ENCODE data around the gene STPG1.
"Not testable (repeated sequence)": the region's sequence is repeated elsewhere in the genome, so short reads cannot be mapped to it uniquely, and the experiment has no call there.

STPG1 gene, protein sequence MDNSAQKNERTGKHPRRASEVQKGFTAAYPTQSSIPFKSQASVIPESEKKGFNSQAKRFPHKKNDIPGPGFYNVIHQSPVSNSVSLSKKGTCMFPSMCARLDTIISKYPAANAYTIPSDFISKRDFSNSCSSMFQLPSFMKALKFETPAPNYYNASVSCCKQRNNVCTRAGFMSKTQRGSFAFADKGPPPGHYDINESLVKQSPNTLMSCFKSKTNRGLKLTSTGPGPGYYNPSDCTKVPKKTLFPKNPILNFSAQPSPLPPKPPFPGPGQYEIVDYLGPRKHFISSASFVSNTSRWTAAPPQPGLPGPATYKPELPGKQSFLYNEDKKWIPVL

DNA sequence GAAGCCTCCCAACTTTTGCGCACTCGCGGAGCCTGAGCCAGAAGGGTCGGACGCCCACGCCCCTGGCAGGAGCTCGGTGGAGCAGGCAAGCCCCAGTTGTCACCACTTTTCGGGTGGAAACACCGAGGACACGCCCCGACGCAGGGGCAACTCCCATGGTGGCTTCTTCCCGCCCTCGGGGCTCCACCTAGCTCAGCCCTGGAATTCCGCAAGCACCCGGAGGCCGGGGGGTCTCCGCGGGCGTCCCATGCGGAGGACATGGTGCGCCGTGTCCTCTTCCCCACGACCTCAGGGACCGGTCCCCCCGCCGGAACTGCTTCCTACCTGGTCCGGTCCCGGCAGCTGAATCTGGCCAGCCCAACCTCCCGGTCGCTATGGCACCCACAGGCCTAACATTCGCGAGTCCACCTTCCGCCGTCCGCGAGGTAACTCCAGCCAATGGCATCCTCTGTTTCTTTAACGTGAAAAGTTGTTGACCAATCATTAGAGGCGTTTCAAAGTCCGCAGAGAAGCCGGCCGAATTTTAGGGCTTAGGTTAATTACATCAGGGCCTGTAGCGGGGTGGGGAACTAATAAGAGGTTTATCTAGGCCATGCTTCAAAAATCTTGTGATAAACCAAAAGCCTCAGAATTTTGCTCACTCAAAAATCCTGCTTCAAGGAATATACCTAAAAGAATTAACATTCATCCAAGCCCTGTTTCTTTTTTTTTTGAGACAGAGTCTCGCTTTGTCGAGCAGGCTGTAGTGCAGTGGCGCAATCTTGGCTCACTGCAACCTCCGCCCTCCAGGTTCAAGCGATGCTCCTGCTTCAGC is at the start of gene STPG1:
Gene STPG1, minus strand, starts transcription at position 433 of the 814 bp plus-strand sequence. CDS start 12,394 bp downstream, outside the sequence.
- H3K27me3 Mint-ChIP-seq = no peaks in the 10 kb centered on the region
- H3K4me1 Mint-ChIP-seq = peaks cover 28 to 56% of the 10 kb centered on the region in 2 donors
- DNase-seq (peak; percentile 90), ATAC-seq (replicated peaks) (peak; percentile 62 to 67)
- H3K27ac Mint-ChIP-seq = peak within 1 kb of the TSS; percentile 97
- H3K36me3 Mint-ChIP-seq = no peaks in the 10 kb centered on the region
- H3K4me3 Mint-ChIP-seq = peak within 1 kb of the TSS; percentile 94 to 99
- no peaks in the 10 kb centered on the region for H3K9me3 Mint-ChIP-seq

DNA sequence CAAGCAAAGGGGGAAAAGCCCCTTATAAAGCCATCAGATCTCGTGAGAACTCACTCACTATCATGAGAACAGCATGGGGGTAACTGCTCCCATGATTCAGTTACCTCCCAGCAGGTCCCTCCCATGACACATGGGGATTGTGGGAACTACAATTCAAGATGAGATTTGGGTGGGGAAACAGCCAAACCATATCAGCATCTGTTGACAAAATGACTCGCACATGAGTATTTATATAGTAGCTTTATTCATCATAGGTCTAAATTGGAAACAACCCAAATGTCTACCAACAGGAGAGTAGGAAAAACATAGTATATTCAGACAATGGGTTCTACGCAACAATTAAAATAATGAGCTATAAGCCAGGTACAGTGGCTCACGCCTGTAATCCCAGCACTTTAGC is 48.5 kb upstream of the STPG1 start:
- not testable (repeated sequence) for H3K27me3 Mint-ChIP-seq; H3K4me3 Mint-ChIP-seq; H3K9me3 Mint-ChIP-seq; ATAC-seq (replicated peaks); H3K27ac Mint-ChIP-seq; DNase-seq
- Mint-ChIP-seq H3K36me3 (peaks cover 52 to 68% of the 10 kb centered on the region in 2 donors), H3K4me1 (peaks cover 4 to 12% of the 10 kb centered on the region in 2 donors)

DNA sequence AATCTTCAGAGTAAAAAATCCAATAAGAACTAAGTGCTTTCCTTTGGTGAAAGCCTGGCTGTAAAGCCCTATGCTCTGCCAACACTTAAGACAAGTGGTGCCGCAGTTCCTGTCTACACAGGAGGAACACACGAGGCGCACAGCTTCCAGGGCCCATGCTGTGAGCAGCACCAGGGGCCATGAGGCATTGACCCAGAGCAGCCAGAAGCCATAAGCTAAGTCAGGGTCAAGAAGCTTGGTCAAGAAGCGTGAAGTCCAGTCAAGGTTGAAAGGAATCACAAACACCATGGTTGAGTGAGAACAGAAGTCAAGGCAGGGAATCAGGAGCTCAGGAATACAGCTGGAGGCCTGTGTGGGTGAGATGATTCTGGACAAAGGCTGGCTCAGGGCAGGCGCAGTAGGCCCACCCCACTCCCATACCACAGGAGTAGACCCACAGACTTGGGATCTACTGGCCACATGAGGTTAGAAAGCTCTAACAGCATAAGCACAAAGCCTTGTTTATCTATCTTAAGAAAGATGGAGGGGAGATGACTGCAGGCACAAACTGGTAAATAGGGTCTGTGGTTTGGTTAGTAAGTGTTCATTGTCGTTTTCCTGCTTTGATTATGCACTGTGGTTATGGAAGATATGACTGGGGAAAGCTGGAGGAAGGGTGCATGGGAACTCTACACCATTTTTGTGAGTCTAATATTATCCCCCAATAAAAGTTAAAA is 46.1 kb upstream of the STPG1 start:
- no peak overlapping the region for H3K4me3 Mint-ChIP-seq
- H3K4me1 Mint-ChIP-seq = peaks cover 2% of the 10 kb centered on the region in 2 donors
- peaks cover 60% of the 10 kb centered on the region in 2 donors for H3K36me3 Mint-ChIP-seq
- DNase-seq (no peak), ATAC-seq (replicated peaks) (no peak)
- H3K27ac Mint-ChIP-seq = no peak overlapping the region
- no peaks in the 10 kb centered on the region for H3K27me3 Mint-ChIP-seq
- H3K9me3 Mint-ChIP-seq = peaks cover 3 to 6% of the 10 kb centered on the region in 2 donors

DNA sequence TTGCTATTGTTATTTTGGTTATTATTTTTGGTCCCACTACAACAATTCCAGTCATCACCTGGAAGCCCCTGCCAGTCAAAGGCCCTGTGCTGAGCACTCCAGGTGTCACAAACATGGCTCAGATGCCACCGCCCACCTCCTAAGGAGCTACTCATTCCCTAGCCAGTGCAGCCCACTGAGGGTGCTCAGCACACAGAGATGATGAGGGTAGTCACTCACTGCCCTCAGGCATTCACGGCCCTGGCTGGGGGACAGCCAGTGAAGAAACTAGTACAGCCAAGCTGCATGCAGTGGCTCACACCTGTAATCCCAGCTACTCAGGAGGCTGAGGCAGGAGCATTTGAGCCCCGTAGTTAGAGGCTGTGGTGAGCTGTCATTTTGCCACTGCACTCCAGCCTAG is 44.3 kb upstream of the STPG1 start:
- DNase-seq = no peak
- H3K27ac Mint-ChIP-seq = no peak overlapping the region
- H3K36me3 Mint-ChIP-seq = peaks cover 64 to 68% of the 10 kb centered on the region in 2 donors

DNA sequence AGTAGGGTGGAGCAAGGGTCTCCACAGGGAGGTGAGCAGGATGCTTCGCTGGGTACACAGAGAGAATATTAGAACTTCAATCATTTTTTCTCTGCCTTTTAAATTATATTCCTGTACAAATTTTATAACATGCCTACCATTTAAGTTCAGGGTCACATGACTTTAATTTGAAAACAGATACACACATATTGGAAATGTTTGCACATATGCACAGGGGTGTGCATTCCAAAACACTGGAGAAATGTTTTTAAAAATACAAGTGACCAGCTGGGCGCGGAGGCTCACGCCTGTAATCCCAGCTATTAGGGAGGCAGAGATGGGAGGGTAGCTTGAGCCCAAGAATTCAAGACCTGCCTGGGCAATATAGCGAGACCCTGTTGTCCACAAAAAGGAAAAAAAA is 41.7 kb upstream of the STPG1 start:
- H3K9me3 Mint-ChIP-seq = no peaks in the 10 kb centered on the region
- peaks cover 63 to 64% of the 10 kb centered on the region in 2 donors for H3K36me3 Mint-ChIP-seq
- peaks cover 5 to 20% of the 10 kb centered on the region in 2 donors for H3K4me1 Mint-ChIP-seq
- no peak for ATAC-seq (replicated peaks)
- H3K4me3 Mint-ChIP-seq = no peak overlapping the region
- no peaks in the 10 kb centered on the region for H3K27me3 Mint-ChIP-seq
- H3K27ac Mint-ChIP-seq = no peak overlapping the region
- no peak for DNase-seq

More for the DNA sequence above, 44.3 kb upstream of the STPG1 start:
- no peak overlapping the region for H3K4me3 Mint-ChIP-seq
- peaks cover 3 to 6% of the 10 kb centered on the region in 2 donors for H3K9me3 Mint-ChIP-seq
- ATAC-seq (replicated peaks) = no peak
- peaks cover 5 to 10% of the 10 kb centered on the region in 2 donors for H3K4me1 Mint-ChIP-seq
- H3K27me3 Mint-ChIP-seq = no peaks in the 10 kb centered on the region

DNA sequence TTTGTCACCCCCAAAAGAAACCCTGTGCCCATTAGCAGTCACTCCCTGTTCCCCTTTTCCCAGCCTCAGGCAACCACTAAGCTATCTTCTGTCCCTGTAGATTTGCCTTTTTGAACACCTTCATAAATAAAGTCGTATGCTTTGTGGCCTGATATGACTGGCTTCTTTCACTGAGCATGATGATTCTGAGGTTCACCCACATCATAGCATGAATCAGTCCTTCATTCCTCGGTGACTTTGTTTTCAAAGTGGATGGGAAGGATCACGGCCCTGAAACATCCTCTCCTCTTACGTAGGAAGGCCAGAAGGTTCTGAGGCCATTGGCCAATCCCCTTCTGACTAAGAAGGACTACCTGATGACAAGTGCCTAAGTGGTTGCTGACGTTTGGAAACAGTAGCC is 41.1 kb upstream of the STPG1 start:
- no peaks in the 10 kb centered on the region for H3K27me3 Mint-ChIP-seq
- no peak overlapping the region for H3K4me3 Mint-ChIP-seq
- peaks cover 5 to 20% of the 10 kb centered on the region in 2 donors for H3K4me1 Mint-ChIP-seq
- peaks cover 58 to 61% of the 10 kb centered on the region in 2 donors for H3K36me3 Mint-ChIP-seq
- DNase-seq = no peak
- H3K27ac Mint-ChIP-seq = no peak overlapping the region
- peak; percentile 69 to 71 for ATAC-seq (replicated peaks)
- no peaks in the 10 kb centered on the region for H3K9me3 Mint-ChIP-seq

DNA sequence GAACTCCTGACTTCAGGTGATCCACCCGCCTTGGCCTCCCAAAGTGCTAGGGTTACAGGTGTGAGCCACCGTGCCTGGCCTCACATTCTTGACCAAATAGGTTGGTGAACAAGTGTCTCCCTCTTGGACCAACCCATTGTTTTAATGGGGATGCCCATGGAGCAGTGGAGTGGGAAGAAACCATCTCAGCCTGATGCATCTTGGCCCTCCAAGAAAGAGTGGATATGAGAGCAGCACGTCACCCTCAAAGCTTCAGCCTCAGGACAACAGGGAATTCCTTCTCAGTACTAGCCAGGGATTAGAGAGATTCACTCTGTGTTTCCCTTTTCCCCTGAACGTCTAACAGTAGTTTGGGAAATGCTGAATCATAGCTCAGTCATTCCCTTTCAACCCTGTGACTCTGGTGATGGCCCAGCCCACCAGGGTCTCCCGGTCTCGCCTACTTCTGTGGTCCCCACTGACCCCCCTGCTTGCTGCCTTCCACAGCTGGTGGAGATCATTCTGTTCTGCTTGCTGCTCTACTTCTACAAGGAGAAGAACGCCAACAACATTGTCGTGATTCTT is 39.4 kb upstream of the STPG1 start:
- no peaks in the 10 kb centered on the region for H3K9me3 Mint-ChIP-seq
- no peak overlapping the region for H3K27ac Mint-ChIP-seq
- H3K4me1 Mint-ChIP-seq = peaks cover 5 to 20% of the 10 kb centered on the region in 2 donors
- no peak for ATAC-seq (replicated peaks)
- peaks cover 49 to 51% of the 10 kb centered on the region in 2 donors for H3K36me3 Mint-ChIP-seq
- H3K27me3 Mint-ChIP-seq = no peaks in the 10 kb centered on the region
- no peak overlapping the region for H3K4me3 Mint-ChIP-seq
- no peak for DNase-seq

DNA sequence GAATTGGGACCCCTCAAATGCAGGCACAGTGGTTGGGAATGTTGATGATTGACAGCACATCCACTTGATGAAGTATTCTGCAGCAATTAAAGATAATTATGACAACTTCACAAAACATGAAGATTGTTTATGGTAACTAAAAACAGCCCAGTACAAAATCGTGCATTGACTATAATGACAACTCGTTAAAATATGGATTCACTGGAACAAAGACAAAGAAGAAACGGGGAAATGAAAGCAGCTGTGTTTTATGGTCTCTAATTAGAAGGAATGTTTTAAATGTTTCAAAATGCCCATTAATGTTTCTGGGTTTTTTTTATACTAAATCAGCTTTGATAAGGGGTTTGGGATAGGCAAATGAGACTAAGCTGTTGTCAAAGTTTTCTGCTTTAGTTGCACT is 38.2 kb upstream of the STPG1 start:
- Mint-ChIP-seq H3K4me3 (no peak overlapping the region), H3K27ac (no peak overlapping the region), H3K27me3 (no peaks in the 10 kb centered on the region), H3K4me1 (peaks cover 5 to 20% of the 10 kb centered on the region in 2 donors), H3K36me3 (peaks cover 47 to 48% of the 10 kb centered on the region in 2 donors), H3K9me3 (no peaks in the 10 kb centered on the region)
- ATAC-seq (replicated peaks) = no peak
- DNase-seq = no peak

DNA sequence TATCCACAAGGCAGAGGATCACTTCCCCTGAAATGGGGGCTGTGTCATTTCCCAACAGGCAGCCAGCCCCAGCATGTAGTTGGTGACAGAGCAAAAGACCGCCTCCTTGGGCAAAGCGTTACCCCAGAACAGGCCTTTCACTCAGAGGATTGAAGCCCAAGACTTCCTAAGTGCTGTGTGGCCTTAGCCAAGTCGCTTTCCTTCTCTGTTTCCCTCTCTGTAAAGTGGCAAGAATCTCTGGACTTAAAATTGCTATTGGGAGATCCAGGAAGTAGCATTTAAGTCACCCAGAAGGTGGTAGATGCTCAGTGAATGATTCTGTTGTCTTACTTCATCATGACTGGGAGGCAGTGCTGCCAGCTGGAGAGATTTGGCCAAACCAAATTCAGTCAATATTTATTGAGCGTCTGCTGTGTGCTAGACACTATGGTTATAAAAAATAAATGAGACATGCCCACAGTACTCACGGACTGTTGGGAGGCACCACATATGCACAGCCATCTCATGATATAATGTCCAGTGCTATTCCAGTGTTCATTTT is 37.3 kb upstream of the STPG1 start:
- Mint-ChIP-seq H3K27ac (no peak overlapping the region), H3K4me3 (no peak overlapping the region), H3K27me3 (no peaks in the 10 kb centered on the region), H3K4me1 (peaks cover 5 to 20% of the 10 kb centered on the region in 2 donors), H3K9me3 (no peaks in the 10 kb centered on the region), H3K36me3 (peaks cover 49 to 50% of the 10 kb centered on the region in 2 donors)
- no peak for ATAC-seq (replicated peaks)
- DNase-seq = no peak

DNA sequence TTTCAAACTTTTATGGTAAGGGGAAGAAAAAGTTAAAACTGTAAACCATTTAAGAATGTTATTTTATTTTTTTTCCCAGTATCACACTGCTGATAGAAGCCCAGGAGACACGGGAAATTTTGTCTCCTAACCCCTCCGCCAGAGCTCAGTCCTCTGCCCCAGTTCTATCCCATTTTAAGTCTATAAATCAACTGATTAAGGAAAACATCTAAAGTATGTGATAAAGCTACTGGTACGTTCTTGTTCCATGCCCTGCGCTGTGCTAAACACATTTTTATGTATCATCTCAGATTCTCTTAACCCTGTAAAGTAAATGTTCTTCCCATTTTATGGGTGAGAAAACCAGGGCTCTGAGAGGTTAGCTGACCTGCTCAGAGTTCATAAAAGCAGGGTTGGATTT is 36.7 kb upstream of the STPG1 start:
- H3K27me3 Mint-ChIP-seq = no peaks in the 10 kb centered on the region
- DNase-seq (no peak), ATAC-seq (replicated peaks) (no peak)
- no peak overlapping the region for H3K27ac Mint-ChIP-seq
- peaks cover 47 to 56% of the 10 kb centered on the region in 2 donors for H3K36me3 Mint-ChIP-seq
- H3K4me3 Mint-ChIP-seq = no peak overlapping the region
- peaks cover 5 to 20% of the 10 kb centered on the region in 2 donors for H3K4me1 Mint-ChIP-seq
- no peaks in the 10 kb centered on the region for H3K9me3 Mint-ChIP-seq

DNA sequence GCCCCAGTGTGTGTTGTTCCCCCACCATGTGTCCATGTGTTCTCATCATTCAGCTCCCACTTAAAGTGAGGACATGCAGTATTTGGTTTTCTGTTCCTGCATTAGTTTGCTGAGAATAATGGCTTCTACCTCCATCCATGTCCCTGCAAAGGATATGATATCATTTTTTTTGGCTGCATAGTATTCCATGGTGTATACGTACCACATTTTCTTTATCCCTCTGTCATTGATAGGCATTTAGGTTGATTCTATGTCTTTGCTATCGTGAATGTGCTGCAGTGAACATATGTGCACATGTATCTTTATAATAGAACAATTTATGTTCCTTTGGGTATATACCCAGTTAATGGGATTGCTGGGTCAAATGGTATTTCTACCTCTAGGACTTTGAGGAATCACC is 32.9 kb upstream of the STPG1 start:
- peaks cover 31 to 35% of the 10 kb centered on the region in 2 donors for H3K36me3 Mint-ChIP-seq
- H3K9me3 Mint-ChIP-seq; ATAC-seq (replicated peaks); H3K4me1 Mint-ChIP-seq; H3K4me3 Mint-ChIP-seq; DNase-seq; H3K27ac Mint-ChIP-seq; H3K27me3 Mint-ChIP-seq: not testable (repeated sequence)

DNA sequence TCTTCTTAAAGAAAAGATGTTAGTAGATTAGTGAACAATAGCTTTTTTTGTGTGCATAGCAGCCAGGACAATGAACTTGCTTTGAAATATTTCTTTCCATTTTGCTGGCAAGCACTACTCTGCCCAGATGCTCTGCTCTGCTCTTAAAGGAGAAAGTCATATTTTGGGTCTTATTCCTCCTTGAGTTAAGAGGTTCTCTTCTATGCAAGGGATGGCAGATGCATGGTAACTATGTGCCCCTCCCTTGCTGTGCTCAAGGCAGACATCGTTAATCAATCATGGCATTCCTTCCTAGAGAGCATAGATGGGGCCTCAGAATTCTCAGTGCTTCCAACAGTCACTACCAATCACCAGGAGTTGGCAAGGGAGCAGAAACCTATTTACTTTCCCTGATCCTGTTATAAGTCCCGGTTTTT is 29.7 kb upstream of the STPG1 start:
- Mint-ChIP-seq H3K36me3 (peaks cover 20 to 27% of the 10 kb centered on the region in 2 donors), H3K27me3 (no peaks in the 10 kb centered on the region), H3K27ac (no peak overlapping the region), H3K9me3 (no peaks in the 10 kb centered on the region), H3K4me3 (no peak overlapping the region), H3K4me1 (no peaks in the 10 kb centered on the region)
- no peak for ATAC-seq (replicated peaks)
- DNase-seq = no peak

DNA sequence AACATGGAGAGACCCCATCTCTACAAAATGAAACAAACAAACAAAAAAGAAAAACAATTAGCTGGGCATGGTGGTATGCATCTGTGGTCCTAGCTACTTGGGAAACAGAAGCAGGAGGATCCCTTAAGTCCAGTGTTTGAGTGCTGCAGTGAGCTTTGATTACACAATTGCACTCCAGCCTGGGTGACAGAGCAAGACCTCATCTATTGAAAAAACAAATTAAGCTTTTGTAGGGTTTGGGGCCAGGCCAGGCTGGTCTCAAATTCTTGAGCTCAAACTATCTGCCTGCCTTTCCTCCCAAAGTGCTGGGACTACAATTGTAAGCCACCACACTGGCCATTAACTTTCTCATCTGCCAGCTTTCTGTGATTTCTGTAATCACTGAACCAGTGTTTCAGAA is 29.2 kb upstream of the STPG1 start:
- peaks cover 20 to 27% of the 10 kb centered on the region in 2 donors for H3K36me3 Mint-ChIP-seq

More for the DNA sequence above, 29.2 kb upstream of the STPG1 start:
- H3K4me3 Mint-ChIP-seq = no peak overlapping the region
- ATAC-seq (replicated peaks) (no peak), DNase-seq (no peak)
- H3K4me1 Mint-ChIP-seq = peaks cover 0 to under 1% of the 10 kb centered on the region in 2 donors
- H3K9me3 Mint-ChIP-seq = no peaks in the 10 kb centered on the region
- no peaks in the 10 kb centered on the region for H3K27me3 Mint-ChIP-seq
- no peak overlapping the region for H3K27ac Mint-ChIP-seq

Measured in stimulated activated naive B cell treated with anti-CD40 and anti-IgM and Interleukin-4, amounts not matched to agents 10 μg/mL and 1 μg/mL and 100 μg/mL, for 72 hours (primary cell).